K562 (cell line): ENCODE measurements around the gene LRP2. TPM values are rescaled to one million over a fixed set of nuclear protein-coding genes. Genes with fewer than 3 reads are reported as not detected.

Source experiments
- ARHGAP35 ChIP-seq: fragments of 450-650 bp; IDR thresholded peaks from 2 replicates; pipeline ENCODE4 v1.6.1; 2018; ENCODE audit not compliant: partially characterized antibody
- BRD9 ChIP-seq: fragments of 450-650 bp; IDR thresholded peaks from 2 replicates; pipeline ENCODE4 v1.6.1; 2018; ENCODE audit warnings: low read depth; ENCODE audit not compliant: partially characterized antibody
- CBX3 ChIP-seq, 2 experiments: IDR thresholded peaks; 1 replicate in 1 of 2; 2 replicates in 1 of 2; pipeline ENCODE4 v1.6.1; 2012; ENCODE audit warnings: inconsistent platforms in 2 of 2, low read length in 2 of 2, borderline replicate concordance in 1 of 2, control low read depth in 1 of 2
- CREB1 ChIP-seq, 2 experiments: sonication (generic) in 1 of 2; formaldehyde crosslinking in 1 of 2; IDR thresholded peaks; 2 replicates each; pipeline versions ENCODE4 v1.6.1 to v1.8.0; 2012 to 2022; ENCODE audit warnings: inconsistent platforms in 1 of 2, mild to moderate bottlenecking in 1 of 2, missing genetic modification reagents in 1 of 2, moderate library complexity in 1 of 2
- CTBP1 ChIP-seq: fragments of 450-650 bp; IDR thresholded peaks from 2 replicates; pipeline ENCODE4 v1.6.1; 2016; ENCODE audit warnings: borderline replicate concordance
- DACH1 ChIP-seq: fragments of 450-650 bp; IDR thresholded peaks from 2 replicates; pipeline ENCODE4 v1.6.1; 2018; ENCODE audit not compliant: partially characterized antibody
- EP400 ChIP-seq: fragments of 450-650 bp; IDR thresholded peaks from 2 replicates; pipeline ENCODE4 v1.6.1; 2017; ENCODE audit warnings: antibody characterized with exemption, mild to moderate bottlenecking, moderate library complexity
- FOXA3 ChIP-seq, 2 experiments: fragments of 450-650 bp in 1 of 2; sonication (generic) in 1 of 2; formaldehyde crosslinking; IDR thresholded peaks in 1 of 2; conservative IDR thresholded peaks in 1 of 2; 2 replicates each; pipeline versions ENCODE4 v1.4.0 to v1.8.0; 2020 to 2022; ENCODE audit warnings: mild to moderate bottlenecking in 2 of 2, missing genetic modification reagents in 1 of 2
- FOXJ3 ChIP-seq: sonication (generic); formaldehyde crosslinking; IDR thresholded peaks from 2 replicates; pipeline ENCODE4 v1.4.0; 2020; ENCODE audit warnings: mild to moderate bottlenecking, missing genetic modification reagents
- FOXK2 ChIP-seq, 2 experiments: fragments of 450-650 bp; IDR thresholded peaks in 1 of 2; conservative IDR thresholded peaks in 1 of 2; 2 replicates each; pipeline ENCODE4 v1.6.1; 2016; ENCODE audit warnings: low read depth in 2 of 2, mild to moderate bottlenecking in 1 of 2
- GTF2E2 ChIP-seq: fragments of 200-800 bp; sonication (Bioruptor generic); IDR thresholded peaks from 2 replicates; pipeline ENCODE4 v1.6.1; 2016; ENCODE audit warnings: missing genetic modification characterization, missing compliant biosample characterization
- KAT7 ChIP-seq: sonication (generic); formaldehyde crosslinking; IDR thresholded peaks from 2 replicates; pipeline ENCODE4 v1.8.0; 2022; ENCODE audit warnings: missing genetic modification reagents, mild to moderate bottlenecking, borderline replicate concordance
- MED1 ChIP-seq: sonication (generic); formaldehyde crosslinking; IDR thresholded peaks from 2 replicates; pipeline ENCODE4 v1.8.1; 2023; ENCODE audit warnings: missing genetic modification reagents, borderline replicate concordance
- MEIS2 ChIP-seq: fragments of 450-650 bp; IDR thresholded peaks from 2 replicates; pipeline ENCODE4 v1.6.1; 2014; ENCODE audit warnings: mild to moderate bottlenecking; ENCODE audit not compliant: partially characterized antibody
- NFATC3 ChIP-seq: fragments of 450-650 bp; IDR thresholded peaks from 2 replicates; pipeline ENCODE4 v1.6.1; 2017; ENCODE audit warnings: mild to moderate bottlenecking
- NFE2L1 ChIP-seq: fragments of 450-650 bp; IDR thresholded peaks from 2 replicates; pipeline ENCODE4 v1.6.1; 2016; ENCODE audit warnings: missing genetic modification characterization, low read depth, mild to moderate bottlenecking, missing compliant biosample characterization, moderate library complexity, borderline replicate concordance
- NFXL1 ChIP-seq: fragments of 450-650 bp; formaldehyde crosslinking; IDR thresholded peaks from 2 replicates; pipeline ENCODE4 v1.4.0; 2021; ENCODE audit warnings: mild to moderate bottlenecking
- NFYB ChIP-seq: IDR thresholded peaks from 2 replicates; pipeline ENCODE4 v1.6.1; 2011; ENCODE audit warnings: mild to moderate bottlenecking, moderate library complexity; ENCODE audit not compliant: insufficient read length; ENCODE audit errors: extremely low read depth
- PCBP2 ChIP-seq: fragments of 200-400 bp; formaldehyde crosslinking; IDR thresholded peaks from 2 replicates; pipeline ENCODE4 v1.6.1; 2018; ENCODE audit warnings: low read length, low read depth, mild to moderate bottlenecking, moderate library complexity; ENCODE audit not compliant: poor library complexity, severe bottlenecking
- POLR3A ChIP-seq: IDR thresholded peaks from 2 replicates; pipeline ENCODE4 v1.6.1; 2011; ENCODE audit warnings: borderline replicate concordance, mild to moderate bottlenecking, moderate library complexity; ENCODE audit not compliant: insufficient read length, insufficient read depth; ENCODE audit errors: extremely low read depth
- RBM15 ChIP-seq: fragments of 200-400 bp; formaldehyde crosslinking; IDR thresholded peaks from 2 replicates; pipeline ENCODE4 v1.6.1; 2018; ENCODE audit warnings: mild to moderate bottlenecking, low read length, moderate library complexity; ENCODE audit not compliant: insufficient read depth
- SAFB ChIP-seq: fragments of 200-400 bp; formaldehyde crosslinking; IDR thresholded peaks from 2 replicates; pipeline ENCODE4 v1.6.1; 2017; ENCODE audit warnings: low read depth, low read length, borderline replicate concordance
- TBL1XR1 ChIP-seq, 2 experiments: IDR thresholded peaks; 2 replicates each; pipeline ENCODE4 v1.6.1; 2012; ENCODE audit warnings: improper control_type of control experiment in 2 of 2, low read length in 2 of 2, mild to moderate bottlenecking in 1 of 2
- ZC3H8 ChIP-seq: fragments of 450-650 bp; IDR thresholded peaks from 2 replicates; pipeline ENCODE4 v1.6.1; 2017
- ZKSCAN8 ChIP-seq: fragments of 200-800 bp; sonication (Bioruptor generic); IDR thresholded peaks from 2 replicates; pipeline ENCODE4 v1.6.1; 2016; ENCODE audit warnings: missing genetic modification characterization, missing compliant biosample characterization
- ZNF253 ChIP-seq: fragments of 250-450 bp; sonication (Bioruptor Pico); conservative IDR thresholded peaks from 2 replicates; pipeline ENCODE4 v1.6.1; 2021; ENCODE audit warnings: mild to moderate bottlenecking
- ZNF263 ChIP-seq: sonication (generic); formaldehyde crosslinking; IDR thresholded peaks from 2 replicates; pipeline ENCODE4 v1.8.0; 2022; ENCODE audit warnings: mild to moderate bottlenecking, missing genetic modification reagents, borderline replicate concordance
- ZNF778 ChIP-seq: fragments of 450-650 bp; formaldehyde crosslinking; IDR thresholded peaks from 2 replicates; pipeline ENCODE4 v1.4.0; 2020; ENCODE audit warnings: mild to moderate bottlenecking, moderate library complexity
- polyA plus RNA-seq, 8 experiments: library from polyadenylated mRNA; depleted of rRNA in 4 of 8; stranded (reverse) in 5 of 8; unstranded in 3 of 8; fragments of >200 nt; fragmentation: Nextera tagmentation in 2 of 8; fragmentation: Illumina TruSeq in 1 of 8; extraction: Ambion mirVana in 2 of 8; extraction: Trizol in 1 of 8; gene quantifications; 2 replicates each; pipeline versions ENCODE4 v1.2.1 to v1.2.3, GENCODE V29; 2011 to 2014; ENCODE audit warnings: inconsistent platforms in 1 of 8, missing spikeins in 1 of 8
- total RNA-seq, 7 experiments: library from RNA; depleted of rRNA in 6 of 7; stranded (reverse); fragments of >200 nt in 6 of 7; fragmentation: Illumina TruSeq in 2 of 7; extraction: Trizol in 2 of 7; gene quantifications; 2 replicates each; pipeline versions ENCODE4 v1.2.1 to v1.2.3, GENCODE V29; 2011 to 2021; ENCODE audit warnings: low replicate concordance in 1 of 7
- TF ChIP-seq, protein P1 (sequence below): fragments of 250-450 bp; sonication (Bioruptor Pico); IDR thresholded peaks from 2 replicates; pipeline ENCODE4 v1.4.0; 2020; ENCODE audit warnings: mild to moderate bottlenecking

Gene LRP2
- total and polyA plus RNA-seq, 9 of the 15 experiments (the other 6 are each of a cell fraction or from before 2014, with no cell fraction given) = 0.04 to 0.18 (median 0.11) TPM; not detected in 1

DNA sequence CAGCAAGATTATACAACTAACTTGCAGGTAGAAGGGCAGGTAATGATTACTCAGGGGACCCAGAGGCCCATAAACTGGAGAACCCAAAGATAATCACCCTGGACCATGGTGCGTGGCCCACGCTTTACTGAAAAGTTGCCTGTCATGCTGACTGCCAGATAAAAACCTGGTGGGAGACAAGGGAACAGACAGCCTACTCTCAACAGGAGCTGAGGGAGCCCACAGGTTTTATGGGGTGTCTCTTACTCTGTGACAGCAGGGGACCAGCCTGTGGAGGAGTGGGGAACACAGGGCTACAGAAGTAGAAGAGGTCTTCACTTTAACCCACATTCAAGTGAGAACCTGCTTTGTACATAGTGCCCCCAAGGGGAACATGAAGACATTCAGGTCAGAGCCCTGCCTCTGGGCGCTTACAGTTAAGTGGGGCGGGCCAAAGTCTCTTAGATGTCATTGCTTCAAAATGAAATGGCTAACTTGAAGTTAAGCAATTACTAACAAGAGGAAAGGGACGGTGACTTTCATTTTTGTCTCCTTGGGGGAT lies 232.6 kb downstream of the LRP2 start (continued):
- TF ChIP-seq NFYB (no peak), MED1 (CRISPR knock-in tag) (no peak), KAT7 (CRISPR knock-in tag) (no peak), ZNF253 (CRISPR knock-in tag) (no peak), GTF2E2 (tag) (no peak; the same call in 1 of the 2 replicates), NFE2L1 (tag) (peak; percentile 53; the same call in 1 of the 2 replicates), ARHGAP35 (no peak), NFXL1 (no peak), BRD9 (peak; percentile 31), CREB1 (IDR thresholded peaks at IDR 0.05) (peak; percentile 28; the same call in 1 of the 2 replicates), CREB1 (CRISPR knock-in tag; IDR thresholded peaks at IDR 0.05) (no peak; the same call in 1 of the 2 replicates), RBM15 (no peak), FOXJ3 (CRISPR knock-in tag) (no peak), FOXK2 (conservative IDR thresholded peaks at IDR 0.05 in 1 of 2, IDR thresholded peaks at IDR 0.05 in 1 of 2; ENCODE audit: low read depth in 2 of 2) (no peak), MEIS2 (peak; percentile 58), FOXA3 (CRISPR knock-in tag; conservative IDR thresholded peaks at IDR 0.05 in 1 of 2, IDR thresholded peaks at IDR 0.05 in 1 of 2) (0 out of 4 replicates have a peak, but pooled peaks of 1 of the 2 experiments have one; percentile 39), ZC3H8 (no peak), CBX3 (IDR thresholded peaks at IDR 0.05; ENCODE audit: borderline replicate concordance in 1 of 2, low read length in 2 of 2) (peak in 1 of 2 experiments; percentile 64; a peak in 1 of 3 replicates), ZNF263 (no peak), CTBP1 (peak; percentile 80), EP400 (peak; percentile 62), SAFB (no peak), ZKSCAN8 (CRISPR knock-in tag) (no peak), NFATC3 (no peak), PCBP2 (no peak), ZNF778 (CRISPR knock-in tag) (no peak), DACH1 (no peak), TBL1XR1 (IDR thresholded peaks at IDR 0.05; ENCODE audit: low read length in 2 of 2) (peak in 1 of 2 experiments; percentile 64; a peak in 1 of 4 replicates), POLR3A (no peak)
- TF ChIP-seq, protein P1, sequence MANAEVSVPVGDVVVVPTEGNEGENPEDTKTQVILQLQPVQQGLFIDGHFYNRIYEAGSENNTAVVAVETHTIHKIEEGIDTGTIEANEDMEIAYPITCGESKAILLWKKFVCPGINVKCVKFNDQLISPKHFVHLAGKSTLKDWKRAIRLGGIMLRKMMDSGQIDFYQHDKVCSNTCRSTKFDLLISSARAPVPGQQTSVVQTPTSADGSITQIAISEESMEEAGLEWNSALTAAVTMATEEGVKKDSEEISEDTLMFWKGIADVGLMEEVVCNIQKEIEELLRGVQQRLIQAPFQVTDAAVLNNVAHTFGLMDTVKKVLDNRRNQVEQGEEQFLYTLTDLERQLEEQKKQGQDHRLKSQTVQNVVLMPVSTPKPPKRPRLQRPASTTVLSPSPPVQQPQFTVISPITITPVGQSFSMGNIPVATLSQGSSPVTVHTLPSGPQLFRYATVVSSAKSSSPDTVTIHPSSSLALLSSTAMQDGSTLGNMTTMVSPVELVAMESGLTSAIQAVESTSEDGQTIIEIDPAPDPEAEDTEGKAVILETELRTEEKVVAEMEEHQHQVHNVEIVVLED (CRISPR knock-in tag) = no peak
